AG09319 (cell line): ENCODE results near the gene HNRNPC.

ENCODE experiments used
- DNase-seq: peaks from one replicate; pipeline ENCODE4 v3.0.0-alpha.2; 2010; ENCODE audit warnings: low read depth; ENCODE audit errors: extremely low read depth
- TF ChIP-seq, protein P1 (sequence below): IDR thresholded peaks from 2 replicates; pipeline ENCODE4 v1.5.1; 2011; ENCODE audit warnings: low read depth, mild to moderate bottlenecking, inconsistent platforms, low read length, moderate library complexity

Gene HNRNPC

DNA sequence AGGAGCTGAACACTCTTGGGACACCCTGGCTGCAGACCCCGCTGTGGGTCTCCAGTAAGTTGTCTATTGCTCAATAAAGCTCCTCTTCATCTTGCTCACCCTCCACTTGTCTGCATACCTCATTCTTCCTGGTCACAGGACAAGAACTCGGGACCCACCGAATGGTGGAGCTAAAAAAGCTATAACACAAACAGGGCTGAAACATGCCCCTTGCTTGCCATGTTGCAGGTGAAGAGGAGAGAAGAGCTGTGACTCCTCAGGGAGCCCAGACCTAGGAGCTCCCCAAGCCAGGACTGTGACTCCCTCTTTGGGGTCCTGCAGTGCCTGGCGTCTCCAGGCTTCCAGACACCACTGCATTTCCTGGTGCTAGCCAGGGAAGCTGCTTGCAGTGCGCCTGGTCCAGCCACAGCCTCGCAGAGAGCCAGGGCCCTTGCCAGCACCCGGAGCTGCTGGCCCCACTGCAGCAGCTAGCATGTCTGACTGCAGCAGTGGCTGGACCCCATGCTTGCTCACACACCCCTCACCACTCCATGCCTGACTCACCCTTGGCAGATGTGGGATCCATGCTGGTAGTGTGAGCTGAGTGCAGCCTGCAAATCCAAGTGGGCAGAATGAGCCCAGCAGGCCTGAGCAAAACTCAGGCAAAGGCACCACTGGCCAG, 76.2 kb downstream of the HNRNPC start:
- TF ChIP-seq, protein P1, sequence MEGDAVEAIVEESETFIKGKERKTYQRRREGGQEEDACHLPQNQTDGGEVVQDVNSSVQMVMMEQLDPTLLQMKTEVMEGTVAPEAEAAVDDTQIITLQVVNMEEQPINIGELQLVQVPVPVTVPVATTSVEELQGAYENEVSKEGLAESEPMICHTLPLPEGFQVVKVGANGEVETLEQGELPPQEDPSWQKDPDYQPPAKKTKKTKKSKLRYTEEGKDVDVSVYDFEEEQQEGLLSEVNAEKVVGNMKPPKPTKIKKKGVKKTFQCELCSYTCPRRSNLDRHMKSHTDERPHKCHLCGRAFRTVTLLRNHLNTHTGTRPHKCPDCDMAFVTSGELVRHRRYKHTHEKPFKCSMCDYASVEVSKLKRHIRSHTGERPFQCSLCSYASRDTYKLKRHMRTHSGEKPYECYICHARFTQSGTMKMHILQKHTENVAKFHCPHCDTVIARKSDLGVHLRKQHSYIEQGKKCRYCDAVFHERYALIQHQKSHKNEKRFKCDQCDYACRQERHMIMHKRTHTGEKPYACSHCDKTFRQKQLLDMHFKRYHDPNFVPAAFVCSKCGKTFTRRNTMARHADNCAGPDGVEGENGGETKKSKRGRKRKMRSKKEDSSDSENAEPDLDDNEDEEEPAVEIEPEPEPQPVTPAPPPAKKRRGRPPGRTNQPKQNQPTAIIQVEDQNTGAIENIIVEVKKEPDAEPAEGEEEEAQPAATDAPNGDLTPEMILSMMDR: no peak
- no peak for DNase-seq

DNA sequence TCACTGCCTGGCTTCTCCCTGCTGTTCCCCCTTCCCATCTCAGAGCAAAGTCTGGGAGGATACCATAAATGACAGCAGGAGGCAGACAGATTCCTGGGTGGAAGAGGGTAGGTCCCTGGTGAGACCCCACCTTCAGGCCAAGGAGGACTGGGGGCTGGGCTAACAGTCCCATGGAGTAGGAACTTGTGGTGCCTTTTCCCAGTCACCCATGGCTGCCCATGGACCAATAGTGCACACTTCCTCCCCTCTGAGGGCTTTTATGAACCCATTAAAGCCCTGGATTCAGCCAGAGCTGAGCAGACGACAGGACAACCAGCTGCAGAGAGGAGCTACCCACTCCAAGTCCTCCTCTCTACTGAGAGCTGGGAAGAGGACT, 76.8 kb downstream of the HNRNPC start:
- TF ChIP-seq, protein P1: no peak
- no peak for DNase-seq

DNA sequence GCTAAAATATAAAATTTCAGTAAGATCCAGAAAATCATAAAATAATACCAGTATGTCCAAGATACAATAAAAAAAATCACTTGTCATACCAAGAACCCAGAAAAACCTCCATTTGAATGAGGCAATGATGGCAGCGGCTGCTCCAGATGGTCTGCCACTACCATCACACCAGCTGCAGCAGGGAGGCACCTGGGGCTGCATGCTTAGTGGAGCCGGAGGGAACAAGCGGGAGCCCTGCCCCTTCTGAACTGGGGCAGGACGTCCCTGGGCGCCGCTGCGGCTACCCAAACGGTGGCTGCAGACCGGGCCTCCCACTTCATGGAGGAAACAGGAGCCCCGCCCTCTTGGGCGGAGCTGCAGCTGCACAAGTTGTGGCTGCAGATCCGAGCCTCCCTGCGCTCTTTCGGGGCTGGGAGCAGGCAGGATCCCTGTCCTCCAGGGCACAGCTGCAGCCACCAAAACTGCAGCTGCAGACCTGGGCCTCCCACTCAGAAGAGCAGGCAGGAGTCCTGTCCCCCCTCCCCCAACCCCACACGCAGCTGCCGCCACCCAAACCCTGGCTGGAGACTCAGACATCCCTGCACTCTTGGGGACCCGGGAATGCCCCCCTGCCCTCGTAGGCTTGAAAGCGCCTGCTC, 77.3 kb downstream of the HNRNPC start:
- TF ChIP-seq, protein P1: no peak
- DNase-seq: no peak

DNA sequence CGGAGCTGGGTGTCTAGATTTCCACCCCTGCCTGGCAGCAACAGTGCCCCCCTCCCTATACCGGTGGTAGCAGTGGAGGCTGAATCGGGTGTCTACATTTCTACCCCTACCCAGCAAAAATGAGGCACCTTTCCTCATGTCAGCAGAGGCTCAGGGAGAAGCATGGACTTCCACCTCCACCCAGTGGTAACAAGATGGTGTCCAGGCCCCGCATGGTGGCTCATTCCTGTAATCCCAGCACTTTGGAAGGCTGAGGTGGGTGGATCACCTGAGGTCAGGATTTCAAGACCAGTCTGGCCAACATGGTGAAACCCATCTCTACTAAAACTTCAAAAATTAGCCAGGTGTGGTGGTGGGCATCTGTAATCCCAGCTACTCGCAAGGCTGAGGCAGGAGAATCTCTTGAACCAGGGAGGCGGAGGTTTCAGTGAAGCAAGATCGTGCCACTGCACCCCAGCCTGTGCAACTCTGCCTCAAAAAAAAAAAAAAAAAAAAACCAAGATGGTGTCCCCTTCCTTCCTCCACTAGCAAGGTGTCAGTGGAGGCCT, 77.9 kb downstream of the HNRNPC start:
- DNase-seq: no peak
- TF ChIP-seq, protein P1: no peak

DNA sequence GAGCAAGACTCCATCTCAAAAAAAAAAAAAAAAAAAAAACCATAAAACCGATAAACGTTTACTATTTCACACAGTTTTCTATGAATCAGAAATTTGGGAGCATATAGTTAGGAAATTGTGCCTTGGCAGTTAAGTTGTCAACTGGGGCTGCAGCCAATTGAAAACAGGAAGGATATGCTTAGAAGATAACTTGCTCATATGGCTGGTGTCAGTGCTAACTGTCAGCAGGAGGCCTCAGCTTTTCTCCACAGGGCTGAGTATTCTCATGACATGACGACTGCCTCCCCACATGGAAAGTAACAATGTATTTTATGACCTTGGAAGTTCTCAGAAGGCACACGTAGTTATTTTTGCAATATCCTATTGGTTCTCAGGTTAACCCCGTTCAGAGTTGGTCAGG, 83.8 kb downstream of the HNRNPC start:
- TF ChIP-seq, protein P1: no peak
- DNase-seq: no peak

DNA sequence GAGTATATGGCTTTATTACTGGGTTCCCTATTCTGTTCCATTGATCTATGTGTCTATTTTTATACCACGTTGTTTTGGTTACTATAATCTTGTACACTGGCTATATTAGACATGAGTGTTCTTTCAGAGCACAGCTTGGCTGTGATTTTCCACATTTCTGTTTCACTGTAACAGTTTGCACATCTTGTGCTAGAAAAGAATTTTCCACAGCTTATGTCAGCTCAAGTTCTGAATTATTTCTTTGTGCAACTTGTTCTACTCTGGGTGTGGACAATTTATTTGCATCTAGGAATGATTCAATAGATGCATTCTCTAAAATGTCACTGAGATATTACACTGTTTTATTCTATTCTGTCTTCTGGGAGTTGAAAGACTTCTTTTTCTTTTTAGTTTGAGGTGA, 85.0 kb downstream of the HNRNPC start:
- TF ChIP-seq, protein P1: no peak
- DNase-seq: no peak

DNA sequence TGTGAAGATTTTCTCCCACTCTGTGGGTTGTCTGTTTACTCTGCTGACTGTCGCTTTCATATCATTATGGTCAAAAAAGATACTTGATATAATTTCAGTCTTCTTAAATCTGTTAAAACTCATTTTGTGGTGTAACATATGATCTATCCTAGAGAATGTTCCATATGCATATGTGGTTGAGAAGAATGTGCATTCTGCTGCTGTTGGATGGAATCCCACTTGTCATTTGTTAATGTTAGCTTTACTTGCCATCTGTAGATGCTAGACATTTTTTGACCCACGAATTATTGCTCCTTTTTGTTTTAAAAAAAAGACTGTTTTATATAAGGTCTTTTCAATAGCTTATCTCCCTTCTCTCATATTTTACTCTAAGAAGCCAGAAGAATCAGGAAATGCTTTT, 87.1 kb downstream of the HNRNPC start:
- DNase-seq: no peak
- TF ChIP-seq, protein P1: no peak
